Measurements from ENCODE around the gene NPIPA3.
"Not testable (repeated sequence)": the region's sequence is repeated elsewhere in the genome, so short reads cannot be mapped to it uniquely, and the experiment has no call there.

The NPIPA3 gene

GRCh38 chr16:14703156-14704011 is at the start of gene NPIPA3:
NPIPA3 (plus strand) TSS chr16:14703411; CDS start chr16:14708944, 5,533 bp downstream.
- not testable (repeated sequence) for DNase-seq (ENCODE audit: low read depth)

- no peak for DNase-seq (ENCODE audit: low read depth)
Observed at GRCh38 chr16:14658063-14658462, 45.1 kb upstream of the NPIPA3 start.

DNA sequence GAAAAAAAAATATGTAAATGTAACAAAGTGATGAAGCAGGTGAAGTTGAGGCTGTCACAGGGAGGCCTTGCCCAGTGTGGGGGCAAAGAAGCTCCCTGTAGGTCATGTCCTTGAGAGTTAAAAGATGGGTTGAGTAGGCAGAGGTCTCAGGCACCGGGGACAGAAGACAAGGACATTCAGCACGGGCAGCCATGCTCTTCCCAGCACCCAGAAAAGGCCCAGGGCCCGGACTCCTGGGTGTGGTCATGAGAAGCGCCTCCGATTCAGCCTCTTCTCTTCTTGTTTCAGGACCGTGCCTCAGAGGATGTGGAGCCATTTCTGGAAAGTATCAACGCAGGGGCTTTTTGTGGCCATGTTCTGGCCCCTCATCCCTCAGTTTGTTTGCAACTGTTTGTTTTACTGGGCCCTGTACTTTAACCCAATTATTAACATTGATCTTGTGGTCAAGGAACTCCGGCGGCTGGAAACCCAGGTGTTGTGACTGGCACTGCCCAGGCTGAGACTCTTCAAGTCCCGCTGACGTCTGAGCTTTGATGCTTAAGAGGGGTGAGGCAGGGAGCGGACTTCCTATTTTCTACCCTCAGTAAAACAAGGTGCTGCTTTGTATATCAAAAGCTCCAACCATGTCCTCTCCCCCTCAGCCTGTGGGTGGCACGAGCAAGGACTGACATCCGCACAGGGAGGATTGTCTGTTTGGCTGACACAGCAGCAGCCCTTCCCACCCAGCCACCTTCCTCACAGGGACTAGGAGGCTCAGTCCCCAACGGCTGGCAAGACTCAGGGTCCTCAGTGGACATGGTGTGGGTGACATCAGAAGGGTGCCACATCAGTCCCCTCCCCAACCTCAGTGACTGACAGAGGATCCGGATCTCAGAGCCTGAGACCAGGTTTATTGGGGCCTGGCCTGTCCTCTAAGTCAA is 35.6 kb upstream of the NPIPA3 start:
- DNase-seq (ENCODE audit: low read depth) = no peak

GRCh38 chr16:14668556-14669223 is 34.5 kb upstream of the NPIPA3 start:
- DNase-seq (ENCODE audit: low read depth) = no peak

DNA sequence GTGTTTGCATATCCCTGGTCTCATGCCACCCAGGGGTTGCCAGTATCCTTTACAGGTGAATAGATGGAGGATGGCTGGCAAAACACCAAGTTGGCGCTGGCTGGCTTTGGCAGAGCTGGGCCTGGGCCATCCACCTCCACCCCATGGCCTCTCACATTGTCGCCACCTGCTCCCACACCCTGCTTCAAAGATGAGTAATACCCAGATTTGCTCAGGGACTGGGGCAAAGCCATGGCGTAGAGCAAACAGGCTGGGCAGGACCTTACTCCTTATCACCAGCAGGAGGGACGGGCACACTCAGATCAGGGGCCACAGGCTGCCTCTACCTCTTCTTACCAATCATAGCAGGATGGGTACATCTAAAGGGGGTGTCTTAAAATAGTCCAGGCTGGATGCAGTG is 33.4 kb upstream of the NPIPA3 start:
- no peak for DNase-seq (ENCODE audit: low read depth)

DNA sequence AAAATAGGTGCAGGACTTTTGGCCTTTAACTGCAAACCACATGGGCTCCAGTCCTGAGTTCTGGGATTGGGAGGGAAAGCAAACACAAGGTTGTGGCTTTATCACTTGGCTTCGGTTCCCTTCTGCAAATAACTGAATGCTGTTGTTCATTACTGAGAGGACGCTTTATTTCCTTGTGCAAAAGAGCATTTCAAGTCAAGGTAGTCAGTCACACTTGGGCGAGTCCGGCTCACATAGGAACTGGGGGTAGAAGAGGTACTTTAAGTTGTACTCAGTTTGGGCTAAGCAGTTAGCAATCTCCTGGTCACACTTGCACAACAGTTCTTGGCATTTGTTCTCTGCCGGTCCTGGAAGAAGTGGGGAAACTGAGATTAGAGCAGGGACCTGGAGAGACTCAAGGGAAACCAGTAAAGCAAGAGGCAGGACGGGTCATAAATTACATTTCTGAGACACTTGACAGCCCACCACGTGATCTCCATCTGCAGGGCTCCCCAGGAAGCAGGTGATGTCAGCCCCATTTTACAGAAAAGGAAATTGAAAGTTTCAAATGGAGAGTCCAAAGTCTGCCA is 30.7 kb upstream of the NPIPA3 start:
- DNase-seq (ENCODE audit: low read depth) = no peak

GRCh38 chr16:14676633-14677032 is 26.6 kb upstream of the NPIPA3 start:
- no peak for DNase-seq (ENCODE audit: low read depth)

GRCh38 chr16:14677627-14678026 is 25.6 kb upstream of the NPIPA3 start:
- no peak for DNase-seq (ENCODE audit: low read depth)

DNA sequence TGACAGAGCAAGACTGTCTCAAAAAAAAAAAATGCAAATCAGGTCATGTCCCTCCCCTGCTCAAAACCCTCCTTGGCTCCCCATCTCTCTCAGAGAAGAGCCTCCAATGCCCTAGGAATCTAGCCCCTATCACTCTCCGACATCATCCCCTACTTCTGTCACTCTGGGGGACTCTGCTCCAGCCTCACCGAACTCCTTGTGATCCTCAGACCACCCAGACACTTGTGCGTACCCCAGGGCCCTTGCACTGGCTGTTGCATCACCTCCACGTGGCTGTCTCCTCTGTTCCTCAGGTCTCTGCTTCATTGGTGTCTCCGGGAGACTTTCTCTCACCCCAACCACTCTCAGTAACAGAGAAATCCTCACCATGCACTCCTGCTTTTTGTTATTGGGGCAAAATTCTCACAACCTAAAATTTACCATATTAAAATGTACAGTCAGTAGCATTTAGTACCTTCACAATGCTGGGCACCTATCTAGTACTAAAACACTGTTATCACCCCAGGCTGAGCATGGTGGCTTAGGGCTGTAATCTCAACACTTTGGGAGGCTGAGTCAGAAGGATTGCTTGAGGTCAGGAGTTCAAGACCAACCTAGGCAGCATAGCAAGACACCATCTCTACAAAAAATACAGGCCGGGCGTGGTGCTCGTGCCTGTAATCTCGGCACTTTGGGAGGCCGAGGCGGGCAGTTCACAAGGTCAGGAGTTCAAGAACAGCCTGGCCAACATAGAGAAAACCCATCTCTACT is 24.3 kb upstream of the NPIPA3 start:
- DNase-seq (ENCODE audit: low read depth) = no peak

- not testable (repeated sequence) for DNase-seq (ENCODE audit: low read depth)
Observed at GRCh38 chr16:14680396-14680795, 22.8 kb upstream of the NPIPA3 start.

DNA sequence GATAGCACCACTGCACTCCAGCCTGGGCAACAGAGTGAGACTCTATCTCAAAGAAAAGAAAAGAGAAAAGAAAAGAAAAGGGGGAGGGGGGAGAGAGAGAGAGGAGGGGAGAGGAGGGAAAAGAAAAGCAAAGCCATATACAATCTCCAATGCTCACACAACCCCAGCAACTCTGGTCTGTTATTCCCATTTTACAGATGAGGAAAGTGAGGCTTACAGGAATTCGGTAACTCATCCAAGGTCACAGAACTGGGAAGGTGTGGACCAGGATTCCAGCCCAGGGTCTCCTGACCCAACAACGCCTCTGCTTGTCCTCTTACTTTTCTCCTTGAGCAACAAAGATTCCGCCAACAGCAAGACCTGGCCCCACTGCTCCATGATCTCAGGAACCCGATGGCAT is 22.1 kb upstream of the NPIPA3 start:
- no peak for DNase-seq (ENCODE audit: low read depth)

DNA sequence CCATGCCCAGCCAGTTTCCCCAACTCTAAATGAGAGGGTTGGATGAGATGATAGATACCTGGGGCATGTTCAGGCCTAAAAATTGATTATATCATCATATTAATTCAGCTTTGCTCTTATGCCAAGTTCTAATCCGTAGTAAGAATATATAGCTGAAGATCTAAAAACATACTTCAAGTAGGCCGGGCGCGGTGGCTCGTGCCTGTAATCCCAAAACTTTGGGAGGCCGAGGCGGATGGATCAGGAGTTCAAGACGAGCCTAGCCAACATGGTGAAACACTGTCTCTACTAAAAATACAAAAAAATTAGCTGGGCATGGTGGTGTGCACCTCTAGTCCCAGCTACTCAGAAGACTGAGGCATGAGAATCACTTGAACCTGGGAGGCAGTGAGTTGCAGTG is 21.1 kb upstream of the NPIPA3 start:
- no peak for DNase-seq (ENCODE audit: low read depth)

- DNase-seq (ENCODE audit: low read depth) = not testable (repeated sequence)
Observed at GRCh38 chr16:14685870-14686793, 17.1 kb upstream of the NPIPA3 start.

- not testable (repeated sequence) for DNase-seq (ENCODE audit: low read depth)
Observed at GRCh38 chr16:14694129-14694528, 9.1 kb upstream of the NPIPA3 start, which contains the start of gene PLA2G10. PLA2G10 (minus strand) TSS chr16:14694308; CDS start chr16:14694229, 79 bp downstream.

DNA sequence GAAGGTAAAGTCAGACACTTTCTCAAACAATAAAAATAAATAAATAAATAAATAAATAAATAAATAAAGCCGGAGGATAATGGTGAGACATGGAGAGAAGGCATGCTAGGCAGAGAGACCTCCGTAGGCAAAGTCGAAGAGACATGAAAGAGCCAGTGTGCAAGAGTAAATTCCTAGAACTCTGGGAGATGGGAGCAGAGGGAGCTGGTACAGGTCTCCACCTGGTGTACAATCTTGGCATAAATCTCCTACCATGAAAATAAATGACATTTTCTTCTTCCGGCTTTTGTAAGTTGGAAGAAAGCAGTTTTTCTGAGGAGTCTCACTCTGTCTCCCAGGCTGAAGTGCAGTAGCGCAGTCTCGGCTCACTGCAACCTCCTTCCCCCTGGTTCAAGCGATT is 1.4 kb upstream of the NPIPA3 start:
- not testable (repeated sequence) for DNase-seq (ENCODE audit: low read depth)

- DNase-seq (ENCODE audit: low read depth) = not testable (repeated sequence)
Observed at GRCh38 chr16:14702672-14703071, 539 bp upstream of the NPIPA3 start.

DNA sequence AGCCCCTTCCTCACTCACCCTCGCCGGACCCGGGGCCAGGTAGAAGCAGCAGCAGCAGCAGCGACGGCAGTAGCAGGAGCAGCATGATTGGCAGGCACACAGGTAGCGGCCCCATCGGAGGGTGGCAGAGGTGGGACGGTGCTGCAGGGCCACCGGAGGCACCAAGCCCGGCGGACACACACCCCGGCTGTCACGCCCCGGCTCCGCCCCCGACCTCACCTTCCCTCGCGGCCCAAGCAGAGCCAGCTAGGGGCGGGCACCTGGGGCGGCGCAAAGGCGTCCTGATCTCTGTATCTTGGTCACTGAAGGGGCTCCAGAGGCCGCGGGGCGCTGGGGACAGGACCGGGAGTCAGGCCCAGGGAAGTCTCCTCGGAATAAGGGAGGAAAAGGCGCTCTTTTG is 30.0 kb downstream of the NPIPA3 start:
- not testable (repeated sequence) for DNase-seq (ENCODE audit: low read depth)

- DNase-seq (ENCODE audit: low read depth) = not testable (repeated sequence)
Observed at GRCh38 chr16:14740832-14741385, 37.7 kb downstream of the NPIPA3 start.

GRCh38 chr16:14741794-14742193 is 38.6 kb downstream of the NPIPA3 start:
- DNase-seq (ENCODE audit: low read depth) = not testable (repeated sequence)
